GM18498 (cell line): ENCODE results near the gene SNAPIN.

Source experiments
- ATAC-seq: cut with Tn5 transposase; IDR thresholded peaks from one replicate; pipeline ENCODE4 v1.9.1; 2021; ENCODE audit warnings: mild to moderate bottlenecking, moderate library complexity; ENCODE audit not compliant: unreplicated experiment

SNAPIN gene

DNA sequence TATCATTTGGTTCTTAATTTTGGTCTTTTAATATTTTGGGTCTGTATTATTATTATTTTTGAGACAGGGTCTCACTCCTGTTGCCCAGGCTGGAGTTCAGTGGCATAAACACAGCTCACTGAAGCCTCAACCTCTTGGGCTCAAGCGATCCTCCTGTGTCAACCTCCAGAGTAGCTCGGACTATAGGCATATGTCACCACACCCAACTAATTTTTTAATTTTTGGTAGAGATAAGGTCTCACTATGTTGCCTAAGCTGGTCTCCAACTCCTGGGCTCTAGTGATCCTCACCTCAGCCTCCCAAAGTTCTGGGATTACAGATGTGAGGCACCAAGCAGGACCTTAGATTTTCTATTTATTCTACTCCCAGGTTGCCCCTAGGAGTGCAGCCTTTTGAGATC is 15.0 kb downstream of the SNAPIN start:
- ATAC-seq = no peak

DNA sequence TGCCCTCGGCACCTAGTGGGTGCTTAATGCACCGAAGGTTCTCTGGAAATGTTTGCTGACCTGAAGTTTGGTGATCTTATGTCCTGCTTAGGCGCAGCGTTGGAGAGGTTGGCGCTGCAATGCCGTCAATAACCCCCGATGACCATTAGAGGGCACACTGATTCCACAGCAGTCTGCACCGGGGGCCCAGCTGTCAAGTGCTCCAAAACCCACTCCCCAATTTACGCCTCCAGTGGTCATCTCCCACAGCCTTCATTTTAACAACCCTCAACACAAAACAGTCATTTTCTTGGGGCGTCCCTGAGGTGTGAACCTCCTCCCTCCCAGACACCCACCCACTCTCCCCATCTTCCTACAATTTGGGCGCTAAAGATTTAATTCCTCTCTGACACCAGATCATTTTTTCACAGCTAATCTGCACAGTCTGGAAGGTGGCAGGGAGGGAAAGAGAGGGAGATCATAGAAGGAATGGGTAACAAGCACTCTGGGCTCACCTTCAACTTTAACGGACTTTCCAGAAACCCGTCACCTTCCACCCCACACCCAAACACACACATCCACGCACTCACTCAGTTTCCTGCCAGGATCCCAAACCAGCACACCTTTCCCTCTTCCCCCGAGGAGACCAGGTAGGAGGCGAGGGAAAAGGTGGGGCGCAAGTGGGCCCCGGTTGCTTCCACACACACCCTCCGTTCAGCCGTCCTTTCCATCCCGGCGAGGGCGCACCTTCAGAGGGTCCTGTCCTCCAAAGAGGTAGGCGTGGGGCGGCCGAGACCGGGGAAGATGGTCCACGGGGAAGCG is 19.4 kb downstream of the SNAPIN start:
- ATAC-seq = no peak

DNA sequence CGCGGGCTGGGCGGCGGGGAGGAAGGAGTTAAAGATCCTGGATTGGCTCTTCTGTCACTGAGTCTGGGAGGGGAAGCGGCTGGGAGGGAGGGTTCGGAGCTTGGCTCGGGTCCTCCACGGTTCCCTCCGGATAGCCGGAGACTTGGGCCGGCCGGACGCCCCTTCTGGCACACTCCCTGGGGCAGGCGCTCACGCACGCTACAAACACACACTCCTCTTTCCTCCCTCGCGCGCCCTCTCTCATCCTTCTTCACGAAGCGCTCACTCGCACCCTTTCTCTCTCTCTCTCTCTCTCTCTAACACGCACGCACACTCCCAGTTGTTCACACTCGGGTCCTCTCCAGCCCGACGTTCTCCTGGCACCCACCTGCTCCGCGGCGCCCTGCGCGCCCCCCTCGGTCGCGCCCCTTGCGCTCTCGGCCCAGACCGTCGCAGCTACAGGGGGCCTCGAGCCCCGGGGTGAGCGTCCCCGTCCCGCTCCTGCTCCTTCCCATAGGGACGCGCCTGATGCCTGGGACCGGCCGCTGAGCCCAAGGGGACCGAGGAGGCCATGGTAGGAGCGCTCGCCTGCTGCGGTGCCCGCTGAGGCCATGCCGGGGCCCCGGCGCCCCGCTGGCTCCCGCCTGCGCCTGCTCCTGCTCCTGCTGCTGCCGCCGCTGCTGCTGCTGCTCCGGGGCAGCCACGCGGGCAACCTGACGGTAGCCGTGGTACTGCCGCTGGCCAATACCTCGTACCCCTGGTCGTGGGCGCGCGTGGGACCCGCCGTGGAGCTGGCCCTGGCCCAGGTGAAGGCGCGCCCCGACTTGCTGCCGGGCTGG is 20.2 kb downstream of the SNAPIN start, which contains the start of gene NPR1:
TSS of gene NPR1 (plus strand) at position 170 of the 818 bp plus-strand sequence. CDS start at position 591, 421 bp downstream.
- ATAC-seq = no peak

DNA sequence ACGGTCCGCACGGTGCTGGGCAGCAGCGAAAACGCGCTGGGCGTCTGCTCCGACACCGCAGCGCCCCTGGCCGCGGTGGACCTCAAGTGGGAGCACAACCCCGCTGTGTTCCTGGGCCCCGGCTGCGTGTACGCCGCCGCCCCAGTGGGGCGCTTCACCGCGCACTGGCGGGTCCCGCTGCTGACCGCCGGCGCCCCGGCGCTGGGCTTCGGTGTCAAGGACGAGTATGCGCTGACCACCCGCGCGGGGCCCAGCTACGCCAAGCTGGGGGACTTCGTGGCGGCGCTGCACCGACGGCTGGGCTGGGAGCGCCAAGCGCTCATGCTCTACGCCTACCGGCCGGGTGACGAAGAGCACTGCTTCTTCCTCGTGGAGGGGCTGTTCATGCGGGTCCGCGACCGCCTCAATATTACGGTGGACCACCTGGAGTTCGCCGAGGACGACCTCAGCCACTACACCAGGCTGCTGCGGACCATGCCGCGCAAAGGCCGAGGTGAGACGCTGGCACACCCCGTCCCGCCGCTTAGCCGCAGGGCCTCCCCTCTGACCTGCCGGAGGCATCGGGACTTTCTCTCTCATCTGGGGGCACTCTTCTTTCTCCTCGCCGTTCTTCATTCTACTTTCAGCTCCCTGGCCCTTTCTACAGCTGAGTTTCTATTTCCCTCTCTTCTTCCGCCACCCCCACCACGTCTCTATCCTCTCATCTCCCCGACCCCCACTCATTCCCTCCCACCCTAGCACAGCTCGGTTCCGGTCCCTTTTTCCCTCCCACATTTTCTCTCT is 21.0 kb downstream of the SNAPIN start:
- ATAC-seq = no peak

DNA sequence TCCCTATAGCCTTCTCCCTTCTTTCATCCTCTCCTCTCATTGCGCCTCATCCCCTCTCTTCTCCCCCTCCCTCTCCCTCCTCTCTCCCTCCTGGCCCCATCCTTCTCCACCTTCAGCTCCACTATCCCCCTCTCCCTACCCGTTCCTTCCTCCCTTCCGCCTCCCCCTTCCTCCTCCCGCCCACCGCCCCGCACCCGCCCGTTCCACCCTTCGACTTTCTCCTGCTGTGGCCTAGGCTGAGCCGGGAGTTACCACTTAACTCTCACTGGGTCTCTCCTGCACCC is 21.6 kb downstream of the SNAPIN start:
- no peak for ATAC-seq

DNA sequence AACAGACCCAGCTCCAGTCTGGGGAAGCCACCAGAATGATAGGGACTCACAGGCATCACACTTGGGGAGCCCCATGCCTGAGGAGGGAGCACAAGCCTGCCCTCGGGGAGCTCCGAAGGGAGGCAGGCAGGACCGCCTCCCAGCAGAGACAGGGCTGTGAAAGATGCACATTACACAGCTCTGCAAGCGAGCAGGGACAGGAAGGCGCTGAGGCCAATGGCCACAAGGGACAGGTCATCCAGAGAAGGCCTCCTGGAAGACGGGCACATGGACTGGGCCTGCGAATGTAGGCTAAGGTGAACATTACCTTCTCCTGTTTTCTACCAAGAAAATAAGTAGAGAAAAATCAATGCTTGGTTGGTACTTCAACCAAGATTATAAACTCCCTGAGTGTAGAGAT is 24.2 kb downstream of the SNAPIN start:
- ATAC-seq = no peak

DNA sequence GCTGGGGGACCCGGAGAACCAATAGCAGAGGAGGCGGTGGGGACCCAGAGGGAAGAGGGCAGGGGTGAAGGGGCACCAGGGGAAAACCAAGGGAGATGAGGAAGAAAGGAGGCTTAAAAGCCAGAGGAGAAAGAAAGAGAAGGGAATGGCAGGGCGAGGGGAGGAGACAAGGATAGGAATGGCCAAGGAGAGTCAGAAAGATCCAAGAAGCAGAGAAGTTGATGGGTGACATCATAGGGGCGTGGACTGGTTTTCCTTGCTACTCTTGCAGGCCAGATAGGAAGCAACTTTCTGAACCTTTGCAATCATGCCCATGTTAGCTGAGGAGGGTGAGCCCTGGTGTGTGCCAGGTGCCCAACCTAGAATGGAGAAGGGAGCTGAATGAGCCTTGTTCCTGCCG is 25.4 kb downstream of the SNAPIN start:
- no peak for ATAC-seq

DNA sequence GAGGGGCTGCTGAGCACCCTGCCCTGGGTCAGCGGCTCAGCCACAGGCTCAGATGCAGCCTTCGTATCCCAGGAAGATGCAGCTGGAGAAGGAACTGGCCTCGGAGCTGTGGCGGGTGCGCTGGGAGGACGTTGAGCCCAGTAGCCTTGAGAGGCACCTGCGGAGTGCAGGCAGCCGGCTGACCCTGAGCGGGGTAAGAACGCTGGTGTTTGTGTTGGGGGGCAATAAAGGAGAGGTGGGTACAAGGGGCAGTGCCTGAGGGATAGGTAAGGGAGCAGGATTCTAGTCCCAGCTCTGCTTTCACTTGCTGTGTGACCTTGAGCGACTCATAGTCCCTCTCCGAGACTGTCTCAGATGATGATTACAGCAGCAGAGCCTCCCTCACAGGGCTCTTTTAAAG is 26.4 kb downstream of the SNAPIN start:
- no peak for ATAC-seq

DNA sequence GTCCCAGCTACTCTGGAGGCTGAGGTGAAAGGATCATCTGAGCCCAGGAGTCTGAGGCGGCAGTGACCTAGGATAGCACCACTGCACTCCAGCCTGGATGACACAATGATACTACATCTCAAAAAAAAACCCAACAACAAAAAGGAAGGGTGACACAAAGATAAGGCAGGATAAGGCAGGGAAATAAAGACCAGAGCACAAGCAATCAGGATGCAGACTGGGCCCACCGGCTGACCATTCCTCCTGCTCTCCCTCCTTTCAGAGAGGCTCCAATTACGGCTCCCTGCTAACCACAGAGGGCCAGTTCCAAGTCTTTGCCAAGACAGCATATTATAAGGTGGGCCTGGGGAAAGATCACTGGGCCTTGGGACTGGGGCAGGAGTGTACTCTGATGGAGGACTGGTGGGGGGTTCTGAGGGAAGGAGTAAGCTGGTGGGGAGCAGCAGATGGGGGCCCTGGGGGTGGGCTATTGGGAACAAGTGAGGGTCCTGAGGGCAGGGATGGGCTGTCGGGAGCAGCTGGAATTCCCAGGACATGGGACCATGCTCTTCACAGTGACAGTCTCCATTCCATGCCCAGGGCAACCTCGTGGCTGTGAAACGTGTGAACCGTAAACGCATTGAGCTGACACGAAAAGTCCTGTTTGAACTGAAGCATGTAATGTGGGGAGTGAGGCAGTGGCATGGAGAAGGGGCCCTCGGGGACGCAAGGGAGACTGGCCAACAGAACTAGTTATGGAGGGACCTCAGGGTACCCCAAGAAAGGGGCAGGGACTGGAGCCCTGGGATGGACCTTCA is 27.2 kb downstream of the SNAPIN start:
- ATAC-seq = no peak

DNA sequence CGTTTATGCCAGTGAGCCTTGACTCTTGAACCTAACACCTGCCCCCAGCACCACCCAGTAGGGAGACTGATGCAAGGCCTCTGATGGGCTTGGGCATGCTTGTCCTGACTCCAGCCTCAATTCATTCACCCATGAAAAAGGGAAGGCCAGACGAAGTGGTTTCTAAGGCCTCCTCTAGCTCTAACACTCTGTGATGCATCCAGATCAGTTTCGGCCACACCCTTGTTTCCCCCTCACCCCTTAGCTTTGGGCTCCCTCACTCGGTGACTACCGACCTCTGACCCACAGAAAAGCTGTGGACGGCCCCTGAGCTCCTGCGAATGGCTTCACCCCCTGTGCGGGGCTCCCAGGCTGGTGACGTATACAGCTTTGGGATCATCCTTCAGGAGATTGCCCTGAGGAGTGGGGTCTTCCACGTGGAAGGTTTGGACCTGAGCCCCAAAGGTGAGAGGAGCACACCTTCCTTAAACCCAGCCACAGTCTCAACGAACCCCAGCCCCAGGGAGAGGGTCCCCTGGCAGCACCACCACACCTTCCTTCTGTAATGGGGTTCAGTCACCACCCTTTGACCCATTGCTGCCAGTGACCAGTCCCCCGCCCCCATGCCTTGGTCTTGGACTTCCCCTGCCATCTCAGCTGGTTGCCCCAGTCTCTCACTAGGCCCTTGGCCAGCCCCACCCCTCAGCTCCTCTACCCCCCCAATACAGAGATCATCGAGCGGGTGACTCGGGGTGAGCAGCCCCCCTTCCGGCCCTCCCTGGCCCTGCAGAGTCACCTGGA is 29.0 kb downstream of the SNAPIN start:
- no peak for ATAC-seq

DNA sequence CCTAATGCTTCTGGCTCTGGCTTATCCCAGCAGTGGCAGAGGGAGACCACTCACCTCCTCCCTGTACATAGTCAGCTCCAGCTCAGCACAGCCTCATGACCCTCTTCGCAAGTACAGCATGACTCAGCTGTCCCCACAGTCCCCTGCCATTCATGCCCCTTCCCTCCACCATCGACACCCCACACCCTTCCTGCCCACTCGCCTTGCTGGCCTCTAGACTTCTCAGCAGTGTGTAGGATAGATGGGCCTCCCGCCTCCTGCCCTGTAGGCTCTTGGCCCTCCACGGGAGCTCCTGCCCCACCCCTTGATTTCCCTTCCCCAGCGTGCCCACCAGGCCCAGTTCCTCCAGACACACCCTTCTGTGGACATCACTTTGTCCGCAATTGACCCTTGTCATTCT is 29.8 kb downstream of the SNAPIN start:
- ATAC-seq = no peak

DNA sequence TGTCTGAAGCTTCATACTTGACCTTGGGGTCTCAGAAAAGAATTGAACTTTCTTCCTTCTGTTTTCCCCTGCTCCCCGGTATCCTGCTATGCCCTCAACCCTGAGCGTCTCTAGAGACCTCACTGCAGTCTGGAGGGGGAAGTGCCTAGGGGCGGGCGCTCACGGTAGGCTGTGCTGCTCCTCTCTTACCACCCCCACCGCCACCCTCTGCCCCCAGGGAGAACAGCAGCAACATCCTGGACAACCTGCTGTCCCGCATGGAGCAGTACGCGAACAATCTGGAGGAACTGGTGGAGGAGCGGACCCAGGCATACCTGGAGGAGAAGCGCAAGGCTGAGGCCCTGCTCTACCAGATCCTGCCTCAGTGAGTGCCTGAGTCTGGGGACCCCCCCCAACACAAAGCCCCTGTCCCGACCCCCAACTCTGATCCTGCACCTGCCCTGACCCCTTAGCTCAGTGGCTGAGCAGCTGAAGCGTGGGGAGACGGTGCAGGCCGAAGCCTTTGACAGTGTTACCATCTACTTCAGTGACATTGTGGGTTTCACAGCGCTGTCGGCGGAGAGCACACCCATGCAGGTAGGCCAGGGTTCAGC is 30.3 kb downstream of the SNAPIN start:
- ATAC-seq = no peak

DNA sequence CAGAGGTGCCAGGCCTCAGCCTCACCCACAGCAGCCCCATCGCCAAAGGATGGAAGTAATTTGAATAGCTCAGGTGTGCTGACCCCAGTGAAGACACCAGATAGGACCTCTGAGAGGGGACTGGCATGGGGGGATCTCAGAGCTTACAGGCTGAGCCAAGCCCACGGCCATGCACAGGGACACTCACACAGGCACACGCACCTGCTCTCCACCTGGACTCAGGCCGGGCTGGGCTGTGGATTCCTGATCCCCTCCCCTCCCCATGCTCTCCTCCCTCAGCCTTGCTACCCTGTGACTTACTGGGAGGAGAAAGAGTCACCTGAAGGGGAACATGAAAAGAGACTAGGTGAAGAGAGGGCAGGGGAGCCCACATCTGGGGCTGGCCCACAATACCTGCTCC is 35.0 kb downstream of the SNAPIN start:
- no peak for ATAC-seq

DNA sequence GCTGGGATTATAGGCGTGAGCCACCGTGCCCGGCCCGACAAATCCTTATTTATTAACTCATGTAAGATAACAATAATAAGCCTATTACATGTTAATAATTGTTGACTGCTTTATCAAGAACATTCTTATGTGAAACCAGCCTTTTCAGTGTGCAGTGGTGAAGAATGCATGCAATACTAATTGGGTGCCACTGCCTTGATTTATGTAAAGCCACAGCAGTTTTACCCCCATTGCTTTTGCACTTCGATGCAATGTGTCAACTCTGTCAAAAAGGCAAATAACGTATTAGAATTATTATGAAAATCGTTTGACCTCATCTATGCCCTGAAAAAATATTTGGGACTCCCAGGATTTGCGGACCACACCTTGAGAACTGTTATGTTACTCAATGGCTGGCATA is 38.2 kb downstream of the SNAPIN start:
- ATAC-seq = no peak

DNA sequence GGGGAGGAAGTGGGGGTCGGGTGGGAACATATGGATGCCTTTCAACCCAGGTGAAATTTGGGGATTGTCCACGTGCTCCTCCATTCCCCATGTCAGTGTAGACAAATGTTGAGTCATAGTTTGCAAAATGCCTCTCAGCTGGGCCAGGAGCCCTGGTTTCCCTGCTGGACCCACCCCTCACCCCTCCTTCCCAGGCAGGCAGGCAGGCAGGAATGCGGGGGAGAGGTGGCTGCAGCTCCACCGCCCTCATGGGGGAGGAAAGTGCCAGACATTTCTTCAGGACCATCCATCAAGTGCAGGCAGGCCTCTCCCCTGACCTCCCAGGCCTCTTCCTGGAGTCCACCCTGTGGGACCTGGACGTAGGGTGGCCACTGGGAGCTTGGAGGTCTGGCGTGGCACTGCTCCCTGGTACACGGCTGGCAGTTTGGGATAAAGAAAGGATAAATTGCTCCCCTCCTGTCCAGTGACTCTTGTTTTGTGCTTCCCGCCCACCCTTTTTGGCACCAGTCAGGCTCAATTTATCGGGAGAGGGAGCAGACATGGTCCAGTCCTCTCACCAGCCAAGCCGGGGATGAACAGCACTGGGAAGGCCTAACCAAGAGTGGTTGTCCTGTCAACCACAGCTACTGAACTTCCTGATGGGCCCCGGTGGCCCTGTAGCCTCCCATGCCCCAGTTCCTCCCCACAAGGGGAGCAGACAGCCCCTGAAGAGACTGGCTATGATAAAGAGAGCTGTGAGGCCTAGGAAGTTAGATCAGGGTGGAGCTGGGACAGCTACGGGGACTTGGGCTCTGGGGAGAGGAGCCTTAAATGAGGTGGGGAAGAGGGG is 38.9 kb downstream of the SNAPIN start:
- no peak for ATAC-seq

DNA sequence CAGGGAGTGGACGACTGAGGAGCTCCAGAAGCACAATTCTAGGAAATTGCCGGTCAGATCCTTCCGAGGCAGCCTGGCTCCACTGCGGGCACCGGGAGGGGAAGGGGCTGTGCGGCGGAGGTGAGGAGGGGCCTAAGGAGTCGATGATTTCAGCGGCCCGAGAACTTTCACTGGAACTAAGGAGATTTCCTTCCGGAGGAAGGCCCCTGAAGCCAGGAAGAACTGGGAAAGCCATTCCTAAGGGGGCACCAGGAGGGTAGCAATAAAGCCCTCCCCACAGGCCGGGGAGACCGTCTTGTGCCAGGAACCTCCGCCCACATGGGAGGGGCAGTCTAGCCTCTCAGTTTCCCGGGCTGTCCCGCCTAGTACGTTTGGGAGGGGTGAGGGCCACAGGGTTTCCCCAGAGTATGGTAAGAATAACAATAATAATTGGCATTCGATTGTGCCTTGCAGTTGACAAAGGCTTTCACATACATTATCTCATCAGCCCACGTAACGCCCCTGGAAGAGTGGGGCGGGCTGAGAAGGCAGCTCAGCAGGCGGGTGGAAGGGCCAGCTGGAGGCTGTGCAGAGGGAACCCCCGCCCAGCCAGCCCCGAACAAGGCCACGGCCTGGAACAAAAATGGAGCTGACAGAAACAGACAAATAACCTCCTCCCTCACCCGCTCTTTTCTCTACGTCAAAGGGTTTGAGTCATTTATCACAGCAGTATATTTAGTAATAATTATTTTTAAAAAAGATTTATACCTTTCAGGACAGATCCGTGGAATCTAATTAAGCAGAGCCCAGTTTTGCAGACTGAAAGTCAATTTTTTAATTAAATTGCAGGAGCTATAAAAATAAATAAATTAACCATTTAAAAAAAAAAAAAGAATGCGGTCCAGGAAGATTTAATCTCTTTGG is 39.8 kb downstream of the SNAPIN start:
- ATAC-seq = no peak

DNA sequence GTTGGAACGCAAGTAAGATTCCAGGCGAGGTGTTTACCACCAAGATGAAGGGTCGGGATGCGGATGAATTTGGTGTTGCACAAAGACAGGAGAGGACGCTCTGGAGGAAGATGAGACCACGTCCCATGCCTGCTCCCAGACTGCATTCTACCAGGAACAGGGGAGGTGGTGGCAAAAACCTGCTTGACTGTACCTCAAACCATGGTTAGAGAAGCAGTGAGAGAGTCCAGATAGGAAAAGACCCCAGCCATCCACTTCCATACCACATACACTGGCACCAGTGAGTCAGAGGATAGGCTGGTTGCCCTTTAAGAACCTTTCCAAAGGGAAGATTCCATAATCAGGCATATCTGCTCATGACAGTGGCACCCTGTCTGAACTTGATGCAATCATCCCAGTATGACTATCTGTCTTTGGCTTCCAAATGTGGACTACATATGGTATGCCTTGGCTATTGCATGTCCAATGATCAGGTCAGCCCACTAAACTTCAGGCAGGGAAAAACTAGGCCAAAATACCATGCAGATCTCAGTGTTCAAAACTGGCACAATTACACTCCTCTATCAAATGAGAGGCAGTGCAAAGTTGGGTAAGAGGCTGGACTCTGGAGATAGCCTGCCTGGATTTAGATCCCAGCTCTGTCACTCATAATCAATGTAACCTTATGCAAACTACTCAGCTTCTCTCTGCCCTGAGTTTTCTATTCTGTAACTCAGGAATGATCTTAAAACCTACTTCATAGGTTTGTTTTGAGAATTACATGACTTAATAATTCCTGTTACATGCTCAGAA is 40.6 kb downstream of the SNAPIN start:
- ATAC-seq = no peak
